ENCODE results near the gene LYRM9.
"Not testable (repeated sequence)": the region's sequence is repeated elsewhere in the genome, so short reads cannot be mapped to it uniquely, and the experiment has no call there.

Gene LYRM9

GRCh38 chr17:27872776-27873175, 20.4 kb downstream of the LYRM9 start:
- DNase-seq, result no peak

GRCh38 chr17:27871407-27871806, 21.8 kb downstream of the LYRM9 start:
- DNase-seq, result no peak

- DNase-seq, result no peak
Observed at GRCh38 chr17:27870345-27870744, 22.8 kb downstream of the LYRM9 start.

- no peak for DNase-seq
Observed at GRCh38 chr17:27868565-27868964, 24.6 kb downstream of the LYRM9 start.

GRCh38 chr17:27862840-27863239, 30.3 kb downstream of the LYRM9 start:
- no peak for DNase-seq

GRCh38 chr17:27862004-27862403, 31.2 kb downstream of the LYRM9 start:
- no peak for DNase-seq

DNA sequence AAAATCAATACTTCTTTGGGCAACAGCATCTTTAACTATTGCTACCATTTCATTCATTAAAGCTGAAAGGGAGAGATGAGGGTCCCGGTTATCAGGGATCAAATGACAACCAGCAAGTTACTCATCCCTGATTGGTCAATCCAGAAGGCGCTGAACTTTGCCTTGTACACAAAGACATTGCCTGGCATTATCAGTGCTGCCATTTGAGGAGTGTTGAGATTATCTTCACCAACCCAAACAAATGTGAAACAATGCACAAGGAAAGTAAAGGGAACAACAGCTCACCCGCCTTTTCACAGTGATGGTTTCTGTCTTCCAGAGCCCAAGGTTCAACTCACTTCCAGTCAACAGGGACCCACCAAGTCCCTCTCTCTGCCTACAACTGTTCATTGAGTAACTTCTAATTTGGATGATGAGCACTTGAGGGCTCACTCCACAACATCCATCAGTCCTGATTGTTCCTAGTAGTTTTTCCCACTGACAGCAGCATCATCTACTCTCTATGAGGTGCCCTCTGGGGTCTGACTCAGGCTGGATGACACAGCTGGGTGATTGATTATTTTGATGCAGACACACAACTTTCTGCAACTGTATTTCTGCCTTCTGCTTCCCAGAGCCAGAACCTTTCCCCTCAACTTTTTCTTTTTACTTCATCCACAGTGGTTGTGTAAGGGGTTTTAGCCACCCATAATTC, 32.0 kb downstream of the LYRM9 start:
- no peak for DNase-seq

DNA sequence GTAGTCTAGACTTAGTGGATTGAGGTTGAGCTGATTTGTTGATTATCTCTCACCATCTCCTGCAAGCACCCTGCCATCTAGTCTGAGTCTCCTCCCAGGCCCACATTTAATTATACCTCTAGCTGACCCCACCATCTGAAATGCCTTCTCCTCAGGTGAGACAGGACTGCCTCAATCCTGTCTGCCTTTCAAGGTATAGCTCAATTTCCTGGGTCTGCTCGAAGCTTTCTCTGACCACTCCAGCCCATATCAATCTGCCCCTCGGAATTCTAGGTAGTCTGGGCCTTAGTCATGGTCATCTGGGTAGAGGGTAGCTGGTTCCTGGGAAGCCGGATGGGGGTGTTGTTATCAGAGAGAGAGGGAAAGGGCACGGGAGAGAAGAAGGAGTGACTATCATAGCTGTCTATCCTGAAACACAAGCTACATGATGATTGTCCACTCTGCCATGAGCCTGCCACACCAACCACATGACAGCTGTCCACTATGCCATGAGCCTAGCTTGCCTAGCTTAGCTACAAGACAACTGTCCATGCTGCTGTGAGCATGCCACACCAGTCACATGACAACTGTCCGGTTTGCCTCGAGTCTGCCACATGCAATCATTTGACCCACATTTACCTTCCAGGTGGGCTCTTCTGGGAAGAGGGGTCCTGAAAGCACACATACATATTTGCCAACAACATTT, 34.4 kb downstream of the LYRM9 start:
- no peak for DNase-seq

- no peak for DNase-seq
Observed at GRCh38 chr17:27856676-27857432, 36.3 kb downstream of the LYRM9 start.

DNA sequence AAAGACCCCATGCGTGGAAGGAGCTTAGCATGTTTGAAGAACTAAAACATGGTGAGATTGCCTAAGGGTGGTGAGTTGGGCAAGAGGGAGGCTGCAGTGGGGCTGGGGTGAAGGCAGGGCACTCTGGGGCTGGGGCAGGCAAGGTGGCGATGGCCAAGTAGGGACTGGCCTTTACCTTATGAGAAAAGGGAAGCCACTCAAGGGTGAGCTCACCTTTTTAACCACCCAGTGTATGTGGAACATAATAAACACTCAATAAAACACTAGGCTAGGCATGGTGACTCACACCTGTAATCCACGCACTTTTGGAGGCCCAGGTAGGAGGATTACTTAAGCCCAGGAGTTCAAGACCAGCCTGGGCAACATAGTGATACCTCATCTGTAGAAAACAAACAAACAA, 37.7 kb downstream of the LYRM9 start:
- no peak for DNase-seq

DNA sequence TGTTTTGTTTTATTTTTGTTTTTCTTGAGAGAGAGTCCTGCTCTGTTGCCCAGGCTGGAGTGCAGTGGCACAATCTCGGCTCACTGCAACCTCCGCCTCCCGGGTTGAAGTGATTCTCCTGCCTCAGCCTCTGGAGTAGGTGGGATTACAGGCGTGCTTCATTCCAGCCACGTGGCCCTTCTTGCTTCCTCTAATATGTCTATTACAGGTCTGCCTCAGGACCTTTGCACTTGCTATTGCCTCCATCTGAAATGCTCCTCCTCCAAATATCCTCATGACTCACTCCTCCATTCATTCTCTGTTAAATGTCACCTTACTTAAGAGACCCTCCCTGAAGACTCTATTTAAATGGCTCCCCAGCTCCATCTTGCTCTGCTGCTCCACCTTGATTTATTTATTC, 39.0 kb downstream of the LYRM9 start:
- no peak for DNase-seq

- DNase-seq, result no peak
Observed at GRCh38 chr17:27853091-27853490, 40.1 kb downstream of the LYRM9 start.

GRCh38 chr17:27849474-27850185, 43.5 kb downstream of the LYRM9 start:
- DNase-seq, result no peak

DNA sequence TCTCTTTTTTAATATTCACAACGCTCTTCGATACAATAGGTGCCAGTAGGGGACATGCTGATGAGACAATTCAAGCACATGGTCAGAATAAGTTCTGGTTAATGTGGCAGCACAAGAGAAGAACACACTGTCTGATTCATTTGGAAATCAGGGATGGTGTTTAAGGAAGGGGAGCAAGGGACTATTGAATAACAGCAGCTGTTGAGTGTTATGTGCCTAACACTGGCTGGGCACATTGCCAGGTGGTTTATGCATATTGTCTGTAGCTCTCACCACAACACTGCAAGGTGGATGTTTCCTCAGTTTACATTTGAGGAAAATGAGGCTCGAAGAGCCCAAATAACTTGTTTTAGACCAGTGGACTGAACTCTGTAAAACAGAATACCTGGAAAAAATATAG, 44.2 kb downstream of the LYRM9 start:
- no peak for DNase-seq

GRCh38 chr17:27846808-27847307, 46.3 kb downstream of the LYRM9 start:
- DNase-seq, result not testable (repeated sequence)

- peak; percentile 20 to 26 for DNase-seq
Observed at GRCh38 chr17:27846042-27846655, 47.0 kb downstream of the LYRM9 start.

- no peak for DNase-seq
Observed at GRCh38 chr17:27845264-27846041, 47.7 kb downstream of the LYRM9 start.

- DNase-seq, result no peak
Observed at GRCh38 chr17:27840688-27841087, 52.5 kb downstream of the LYRM9 start.

DNA sequence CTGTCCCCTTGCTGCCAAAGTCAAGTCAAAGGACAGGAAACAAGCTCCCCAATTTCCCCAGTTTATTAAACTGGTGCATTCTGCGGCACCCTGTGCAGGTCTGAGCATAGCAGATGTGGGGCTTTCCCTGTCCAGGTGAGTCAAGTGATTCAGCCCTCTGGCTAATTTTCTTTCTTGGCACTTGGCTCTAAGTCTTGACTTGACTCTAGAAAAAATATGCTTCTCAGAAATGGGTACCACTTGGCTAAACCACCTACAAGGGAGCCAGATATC, 52.8 kb downstream of the LYRM9 start:
- DNase-seq, result not testable (repeated sequence)

GRCh38 chr17:27839571-27840405, 53.4 kb downstream of the LYRM9 start:
- not testable (repeated sequence) for DNase-seq

DNA sequence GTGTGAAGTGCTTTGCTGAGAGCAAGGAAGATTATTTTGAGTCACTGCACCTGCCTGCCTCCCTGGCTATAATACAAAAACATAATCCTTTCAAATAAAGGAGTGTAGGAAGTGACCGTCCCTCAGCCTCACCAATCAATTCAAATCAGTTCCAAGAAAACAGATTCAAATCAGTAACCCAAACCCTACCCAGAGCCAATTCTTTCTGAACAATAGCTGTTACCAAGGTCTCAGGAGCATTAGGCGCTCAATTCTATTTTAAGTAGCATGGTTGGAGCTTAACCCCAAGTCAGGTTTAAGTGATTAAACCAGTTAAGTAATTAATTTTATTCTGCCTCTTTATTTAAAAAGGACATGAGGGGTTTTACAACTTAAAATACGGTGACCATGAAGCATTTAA, 54.6 kb downstream of the LYRM9 start:
- DNase-seq, result not testable (repeated sequence)
